ENCODE measurements around the gene SLC35F4.
A peak's percentile ranks its signal among the peaks of the same experiment; 100 is the strongest.

DNA sequence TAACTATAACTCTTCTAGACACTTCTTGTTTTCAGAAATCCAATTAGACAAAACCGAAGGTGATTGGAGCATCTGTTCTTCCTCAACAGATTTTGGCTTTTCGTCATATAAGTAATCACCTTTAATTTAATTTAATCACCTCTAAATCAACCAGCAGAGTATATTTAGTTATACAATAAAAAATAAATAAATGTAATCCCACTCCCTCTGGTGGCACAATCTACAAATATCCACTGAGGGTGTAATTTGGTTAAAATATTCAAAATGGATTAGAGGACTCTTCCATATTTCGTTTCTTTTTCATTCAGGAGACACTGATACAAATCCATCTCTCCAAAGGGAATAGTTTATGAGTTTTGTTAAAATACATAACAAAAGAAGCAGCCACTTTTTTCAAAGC is 18.3 kb upstream of the SLC35F4 start:
- TF ChIP-seq, protein P1, sequence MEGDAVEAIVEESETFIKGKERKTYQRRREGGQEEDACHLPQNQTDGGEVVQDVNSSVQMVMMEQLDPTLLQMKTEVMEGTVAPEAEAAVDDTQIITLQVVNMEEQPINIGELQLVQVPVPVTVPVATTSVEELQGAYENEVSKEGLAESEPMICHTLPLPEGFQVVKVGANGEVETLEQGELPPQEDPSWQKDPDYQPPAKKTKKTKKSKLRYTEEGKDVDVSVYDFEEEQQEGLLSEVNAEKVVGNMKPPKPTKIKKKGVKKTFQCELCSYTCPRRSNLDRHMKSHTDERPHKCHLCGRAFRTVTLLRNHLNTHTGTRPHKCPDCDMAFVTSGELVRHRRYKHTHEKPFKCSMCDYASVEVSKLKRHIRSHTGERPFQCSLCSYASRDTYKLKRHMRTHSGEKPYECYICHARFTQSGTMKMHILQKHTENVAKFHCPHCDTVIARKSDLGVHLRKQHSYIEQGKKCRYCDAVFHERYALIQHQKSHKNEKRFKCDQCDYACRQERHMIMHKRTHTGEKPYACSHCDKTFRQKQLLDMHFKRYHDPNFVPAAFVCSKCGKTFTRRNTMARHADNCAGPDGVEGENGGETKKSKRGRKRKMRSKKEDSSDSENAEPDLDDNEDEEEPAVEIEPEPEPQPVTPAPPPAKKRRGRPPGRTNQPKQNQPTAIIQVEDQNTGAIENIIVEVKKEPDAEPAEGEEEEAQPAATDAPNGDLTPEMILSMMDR (conservative IDR thresholded peaks at IDR 0.05 in 1 of 2, IDR thresholded peaks at IDR 0.05 in 1 of 2; ENCODE audit: extremely low read depth in 1 of 2, insufficient read depth in 1 of 2, low read depth in 1 of 2, low read length in 2 of 2), result peak in 1 of 2 donors; percentile 30
- TF ChIP-seq EZH2 (IDR thresholded peaks at IDR 0.05; ENCODE audit: borderline replicate concordance, low read length), result no peak

Measured in mammary epithelial cell (primary cell).